K562 (cell line): Measurements from ENCODE around the gene LSP1.

Experiments
- AFF4 ChIP-seq: sonication (generic); formaldehyde crosslinking; IDR thresholded peaks from 2 replicates; pipeline ENCODE4 v1.8.0; 2023; ENCODE audit warnings: mild to moderate bottlenecking, missing genetic modification reagents
- CBX1 ChIP-seq: sonication (generic); IDR thresholded peaks from 2 replicates; pipeline ENCODE4 v1.6.1; 2016; ENCODE audit warnings: antibody characterized with exemption, low read depth, mild to moderate bottlenecking
- CBX5 ChIP-seq: IDR thresholded peaks from 2 replicates; pipeline ENCODE4 v1.6.1; 2014; ENCODE audit warnings: low read depth, borderline replicate concordance
- DACH1 ChIP-seq: fragments of 450-650 bp; IDR thresholded peaks from 2 replicates; pipeline ENCODE4 v1.6.1; 2018; ENCODE audit not compliant: partially characterized antibody
- EZH2 ChIP-seq: IDR thresholded peaks from 2 replicates; pipeline ENCODE4 v1.6.1; 2012; ENCODE audit warnings: low read depth, mild to moderate bottlenecking, inconsistent platforms, low read length, borderline replicate concordance
- GABPB1 ChIP-seq: sonication (generic); formaldehyde crosslinking; IDR thresholded peaks from 2 replicates; pipeline ENCODE4 v1.8.0; 2022; ENCODE audit warnings: mild to moderate bottlenecking, missing genetic modification reagents
- KDM1A ChIP-seq, 2 experiments: fragments of 450-650 bp; IDR thresholded peaks; 2 replicates each; pipeline ENCODE4 v1.6.1; 2016; ENCODE audit warnings: mild to moderate bottlenecking in 2 of 2
- NR0B1 ChIP-seq: fragments of 450-650 bp; IDR thresholded peaks from one replicate; pipeline ENCODE4 v1.6.1; 2018; ENCODE audit warnings: mild to moderate bottlenecking, moderate library complexity; ENCODE audit not compliant: partially characterized antibody
- NR2C2 ChIP-seq, 2 experiments: fragments of 200-800 bp in 1 of 2; sonication (Bioruptor generic) in 1 of 2; sonication (generic) in 1 of 2; formaldehyde crosslinking in 1 of 2; IDR thresholded peaks; 2 replicates each; pipeline versions ENCODE4 v1.6.1 to v1.8.0; 2016 to 2022; ENCODE audit warnings: mild to moderate bottlenecking in 1 of 2, missing compliant biosample characterization in 1 of 2, missing genetic modification characterization in 1 of 2, missing genetic modification reagents in 1 of 2
- RAD21 ChIP-seq, 2 experiments: fragments of 250-450 bp in 1 of 2; fragments of 450-650 bp in 1 of 2; sonication (Bioruptor Pico) in 1 of 2; formaldehyde crosslinking in 1 of 2; IDR thresholded peaks in 1 of 2; conservative IDR thresholded peaks in 1 of 2; 2 replicates each; pipeline versions ENCODE4 v1.4.0 to v1.8.0; 2020 to 2022; ENCODE audit warnings: mild to moderate bottlenecking in 2 of 2, moderate library complexity in 1 of 2
- SMARCC2 ChIP-seq: fragments of 450-650 bp; IDR thresholded peaks from 2 replicates; pipeline ENCODE4 v1.6.1; 2017; ENCODE audit warnings: antibody characterized with exemption, moderate library complexity, mild to moderate bottlenecking, low read depth
- THRAP3 ChIP-seq: fragments of 450-650 bp; IDR thresholded peaks from 2 replicates; pipeline ENCODE4 v1.6.1; 2016; ENCODE audit warnings: mild to moderate bottlenecking, inconsistent platforms, borderline replicate concordance
- TF ChIP-seq, protein P1 (sequence below), 2 experiments: IDR thresholded peaks; 2 replicates each; pipeline ENCODE4 v1.6.1; 2011; ENCODE audit warnings: borderline replicate concordance in 1 of 2, control low read depth in 1 of 2, low read depth in 1 of 2, low read length in 1 of 2, mild to moderate bottlenecking in 1 of 2, mixed read lengths in 1 of 2, moderate library complexity in 1 of 2; ENCODE audit not compliant: insufficient read depth in 1 of 2, insufficient read length in 1 of 2, poor library complexity in 1 of 2, severe bottlenecking in 1 of 2; ENCODE audit errors: extremely low read depth in 1 of 2
- TF ChIP-seq, protein P2 (sequence below), 3 experiments: IDR thresholded peaks in 2 of 3; conservative IDR thresholded peaks in 1 of 3; 2 replicates each; pipeline ENCODE4 v1.5.1; 2011 to 2012; ENCODE audit warnings: low read length in 3 of 3, mild to moderate bottlenecking in 3 of 3, control low read depth in 2 of 3, improper control_type of control experiment in 1 of 3, inconsistent platforms in 1 of 3, low read depth in 1 of 3, mixed read lengths in 1 of 3, moderate library complexity in 1 of 3; ENCODE audit not compliant: insufficient read depth in 2 of 3

DNA sequence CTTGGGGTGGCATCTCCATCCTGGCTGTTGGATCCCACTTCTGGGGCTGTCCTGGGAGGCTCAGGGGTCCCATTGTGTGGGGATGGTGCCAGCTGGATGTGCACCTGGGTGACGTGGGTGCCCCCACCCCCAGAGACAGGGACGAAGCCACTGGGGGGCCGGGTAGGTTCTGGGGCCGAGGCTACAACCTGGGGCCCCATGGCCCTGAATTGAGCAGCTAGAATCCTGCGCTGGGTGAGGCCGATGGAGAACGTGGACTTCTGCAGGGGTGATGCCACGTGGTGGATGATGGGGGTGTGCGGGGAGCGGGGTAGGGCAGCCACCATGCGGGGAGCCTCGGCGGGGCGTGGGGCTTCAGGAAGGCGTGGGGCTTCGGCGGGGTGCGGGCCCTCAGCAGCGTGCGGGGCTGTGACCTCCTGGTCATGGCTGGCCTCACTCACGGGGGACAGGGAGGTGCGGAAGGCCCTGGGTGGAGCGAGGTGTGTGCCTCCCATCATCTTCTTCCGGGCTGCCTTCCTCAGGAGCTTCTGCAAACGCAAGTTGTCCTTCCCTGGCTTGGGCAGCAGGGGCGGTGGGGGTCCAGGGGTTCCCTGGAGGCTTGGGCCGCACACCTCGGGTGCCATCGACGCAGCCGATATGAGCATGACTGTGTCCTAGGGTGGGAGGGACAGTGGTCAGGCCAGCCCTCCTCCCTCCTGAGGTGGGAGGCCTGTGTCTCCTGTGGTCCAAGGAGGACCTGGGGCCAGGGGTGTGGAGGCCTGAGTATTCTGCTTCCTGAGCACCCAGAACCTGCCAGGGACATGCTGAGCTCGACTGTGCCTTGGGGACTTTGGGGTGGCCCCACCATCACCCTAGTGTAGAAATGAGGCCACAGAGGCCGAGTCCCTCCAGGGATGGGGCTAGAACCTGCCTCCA lies 37.3 kb downstream of the LSP1 start:
- TF ChIP-seq THRAP3, result no peak
- TF ChIP-seq DACH1, result no peak
- no peak for TF ChIP-seq NR2C2 (CRISPR knock-in tag; IDR thresholded peaks at IDR 0.05)
- TF ChIP-seq NR2C2 (tag; IDR thresholded peaks at IDR 0.05), result no peak
- TF ChIP-seq, protein P1, sequence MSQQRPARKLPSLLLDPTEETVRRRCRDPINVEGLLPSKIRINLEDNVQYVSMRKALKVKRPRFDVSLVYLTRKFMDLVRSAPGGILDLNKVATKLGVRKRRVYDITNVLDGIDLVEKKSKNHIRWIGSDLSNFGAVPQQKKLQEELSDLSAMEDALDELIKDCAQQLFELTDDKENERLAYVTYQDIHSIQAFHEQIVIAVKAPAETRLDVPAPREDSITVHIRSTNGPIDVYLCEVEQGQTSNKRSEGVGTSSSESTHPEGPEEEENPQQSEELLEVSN (IDR thresholded peaks at IDR 0.05; ENCODE audit: borderline replicate concordance in 1 of 2, extremely low read depth in 1 of 2, insufficient read depth in 1 of 2, insufficient read length in 1 of 2, low read depth in 1 of 2, low read length in 1 of 2, poor library complexity in 1 of 2, severe bottlenecking in 1 of 2), result no peak
- no peak for TF ChIP-seq RAD21 (CRISPR knock-in tag; conservative IDR thresholded peaks at IDR 0.05 in 1 of 2, IDR thresholded peaks at IDR 0.05 in 1 of 2)
- TF ChIP-seq, protein P2, sequence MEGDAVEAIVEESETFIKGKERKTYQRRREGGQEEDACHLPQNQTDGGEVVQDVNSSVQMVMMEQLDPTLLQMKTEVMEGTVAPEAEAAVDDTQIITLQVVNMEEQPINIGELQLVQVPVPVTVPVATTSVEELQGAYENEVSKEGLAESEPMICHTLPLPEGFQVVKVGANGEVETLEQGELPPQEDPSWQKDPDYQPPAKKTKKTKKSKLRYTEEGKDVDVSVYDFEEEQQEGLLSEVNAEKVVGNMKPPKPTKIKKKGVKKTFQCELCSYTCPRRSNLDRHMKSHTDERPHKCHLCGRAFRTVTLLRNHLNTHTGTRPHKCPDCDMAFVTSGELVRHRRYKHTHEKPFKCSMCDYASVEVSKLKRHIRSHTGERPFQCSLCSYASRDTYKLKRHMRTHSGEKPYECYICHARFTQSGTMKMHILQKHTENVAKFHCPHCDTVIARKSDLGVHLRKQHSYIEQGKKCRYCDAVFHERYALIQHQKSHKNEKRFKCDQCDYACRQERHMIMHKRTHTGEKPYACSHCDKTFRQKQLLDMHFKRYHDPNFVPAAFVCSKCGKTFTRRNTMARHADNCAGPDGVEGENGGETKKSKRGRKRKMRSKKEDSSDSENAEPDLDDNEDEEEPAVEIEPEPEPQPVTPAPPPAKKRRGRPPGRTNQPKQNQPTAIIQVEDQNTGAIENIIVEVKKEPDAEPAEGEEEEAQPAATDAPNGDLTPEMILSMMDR (IDR thresholded peaks at IDR 0.05 in 2 of 3, conservative IDR thresholded peaks at IDR 0.05 in 1 of 3; ENCODE audit: insufficient read depth in 2 of 3, low read depth in 1 of 3, low read length in 3 of 3), result no peak
- no peak for TF ChIP-seq EZH2
- TF ChIP-seq AFF4 (CRISPR knock-in tag), result no peak
- no peak for TF ChIP-seq NR0B1
- no peak for TF ChIP-seq KDM1A (IDR thresholded peaks at IDR 0.05)
- TF ChIP-seq GABPB1 (CRISPR knock-in tag), result no peak
- no peak for TF ChIP-seq CBX1
- TF ChIP-seq SMARCC2, result no peak
- no peak for TF ChIP-seq CBX5
